Liver (tissue), 9 donors: ENCODE measurements around the gene BAHCC1. TPM values are rescaled to one million over a fixed set of nuclear protein-coding genes. Genes with fewer than 3 reads are reported as not detected.

ENCODE experiments used
- DNase-seq: peaks from one replicate; pipeline ENCODE4 v3.0.0-alpha.2; 2017; ENCODE audit warnings: low spot score
- H3K27ac ChIP-seq, 2 donors: one replicate each; pipeline ENCODE4 v1.7.0; 2013; ENCODE audit warnings: inconsistent platforms in 2 of 2, low read length in 2 of 2, control low read depth in 1 of 2, low read depth in 1 of 2, mild to moderate bottlenecking in 1 of 2
- H3K27me3 ChIP-seq, 4 donors: one replicate each; pipeline versions ENCODE4 v1.6.1 to v1.7.0; 2013; ENCODE audit warnings: low read length in 3 of 4, inconsistent platforms in 1 of 4, mild to moderate bottlenecking in 1 of 4, moderate library complexity in 1 of 4; ENCODE audit not compliant: control insufficient read depth in 4 of 4, insufficient read depth in 4 of 4
- H3K36me3 ChIP-seq, 4 donors: one replicate each; pipeline versions ENCODE4 v1.6.1 to v1.7.0; 2013; ENCODE audit warnings: low read length in 3 of 4, mild to moderate bottlenecking in 3 of 4, low read depth in 1 of 4, moderate library complexity in 1 of 4; ENCODE audit not compliant: control insufficient read depth in 4 of 4, insufficient read depth in 3 of 4
- H3K4me1 ChIP-seq, 4 donors: one replicate each; pipeline versions ENCODE4 v1.6.1 to v1.7.0; 2013; ENCODE audit warnings: low read length in 3 of 4, mild to moderate bottlenecking in 3 of 4, moderate library complexity in 1 of 4; ENCODE audit not compliant: control insufficient read depth in 4 of 4, insufficient read depth in 4 of 4
- H3K4me3 ChIP-seq, 3 donors: one replicate each; pipeline versions ENCODE4 v1.6.1 to v1.7.0; 2013; ENCODE audit warnings: low read length in 3 of 3, control low read depth in 1 of 3, low read depth in 1 of 3, mild to moderate bottlenecking in 1 of 3
- H3K9ac ChIP-seq, 2 donors: one replicate each; pipeline ENCODE4 v1.7.0; 2013; ENCODE audit warnings: low read length in 2 of 2, mild to moderate bottlenecking in 2 of 2, moderate library complexity in 2 of 2, control low read depth in 1 of 2, low read depth in 1 of 2
- H3K9me3 ChIP-seq, 4 donors: one replicate each; pipeline versions ENCODE4 v1.6.1 to v1.7.0; 2013; ENCODE audit warnings: low read length in 3 of 4; ENCODE audit not compliant: control insufficient read depth in 4 of 4
- EGR1 ChIP-seq, 2 donors: IDR thresholded peaks; 2 replicates each; pipeline ENCODE4 v1.6.1; 2016 to 2018; ENCODE audit warnings: antibody characterized with exemption in 2 of 2, low read depth in 2 of 2
- FOXA1 ChIP-seq: IDR thresholded peaks from 2 replicates; pipeline ENCODE4 v1.6.1; 2016; ENCODE audit warnings: antibody characterized with exemption
- FOXA2 ChIP-seq: IDR thresholded peaks from 2 replicates; pipeline ENCODE4 v1.6.1; 2016; ENCODE audit warnings: antibody characterized with exemption
- GABPA ChIP-seq, 2 donors: IDR thresholded peaks in 1 of 2; conservative IDR thresholded peaks in 1 of 2; 2 replicates each; pipeline ENCODE4 v1.6.1; 2016; ENCODE audit warnings: antibody characterized with exemption in 2 of 2, mild to moderate bottlenecking in 1 of 2, moderate library complexity in 1 of 2
- HNF4A ChIP-seq, 2 donors: conservative IDR thresholded peaks; 2 replicates each; pipeline ENCODE4 v1.6.1; 2016; ENCODE audit warnings: antibody characterized with exemption in 2 of 2, mild to moderate bottlenecking in 2 of 2
- HNF4G ChIP-seq: IDR thresholded peaks from 2 replicates; pipeline ENCODE4 v1.6.1; 2016; ENCODE audit warnings: antibody characterized with exemption
- JUND ChIP-seq, 2 donors: IDR thresholded peaks; 2 replicates each; pipeline ENCODE4 v1.6.1; 2016; ENCODE audit warnings: antibody characterized with exemption in 2 of 2
- NR2F2 ChIP-seq: IDR thresholded peaks from 2 replicates; pipeline ENCODE4 v1.6.1; 2016; ENCODE audit warnings: antibody characterized with exemption
- RAD21 ChIP-seq, 2 donors: IDR thresholded peaks; 2 replicates each; pipeline ENCODE4 v1.6.1; 2016; ENCODE audit warnings: antibody characterized with exemption in 2 of 2, mild to moderate bottlenecking in 2 of 2
- RXRA ChIP-seq, 2 donors: IDR thresholded peaks; 2 replicates each; pipeline ENCODE4 v1.6.1; 2017 to 2018; ENCODE audit warnings: antibody characterized with exemption in 2 of 2, mild to moderate bottlenecking in 1 of 2
- SP1 ChIP-seq: IDR thresholded peaks from 2 replicates; pipeline ENCODE4 v1.6.1; 2018; ENCODE audit warnings: antibody characterized with exemption, mild to moderate bottlenecking
- TAF1 ChIP-seq: conservative IDR thresholded peaks from 2 replicates; pipeline ENCODE4 v1.6.1; 2016; ENCODE audit warnings: antibody characterized with exemption, mild to moderate bottlenecking
- YY1 ChIP-seq: IDR thresholded peaks from 2 replicates; pipeline ENCODE4 v1.6.1; 2016; ENCODE audit warnings: antibody characterized with exemption, mild to moderate bottlenecking
- WGBS: extraction: QIAGEN DNeasy Blood & Tissue Kit; methylation state at CpG from one replicate; pipeline ENCODE4 v1.1.7; 2013; 5-methylcytosine and 5-hydroxymethylcytosine counted together
- polyA plus RNA-seq, 2 donors: library from polyadenylated mRNA; stranded (reverse) in 1 of 2; unstranded in 1 of 2; fragments of 200-250 nt in 1 of 2; fragments of >200 nt in 1 of 2; fragmentation: Nextera tagmentation in 1 of 2; extraction: Ambion mirVana in 1 of 2; gene quantifications; one replicate each; pipeline versions ENCODE4 v1.2.1 to v1.2.3, GENCODE V29; 2013 to 2015
- total RNA-seq, 2 donors: library from RNA; depleted of rRNA; stranded (reverse); fragments of >200 nt; gene quantifications; one replicate each; pipeline ENCODE4 v1.2.3, GENCODE V29; 2014
- TF ChIP-seq, protein P1 (sequence below): fragments of 150-350 bp; IDR thresholded peaks from 2 replicates; pipeline ENCODE4 v1.5.1; 2017; ENCODE audit warnings: improper control_type of control experiment, low read depth, low read length; ENCODE audit not compliant: missing input control
- TF ChIP-seq, protein P2 (sequence below): IDR thresholded peaks from 2 replicates; pipeline ENCODE4 v1.6.1; 2016; ENCODE audit warnings: antibody characterized with exemption
- TF ChIP-seq, protein P3 (sequence below): IDR thresholded peaks from 2 replicates; pipeline ENCODE4 v1.6.1; 2016; ENCODE audit warnings: antibody characterized with exemption, mild to moderate bottlenecking
- TF ChIP-seq, protein P4 (sequence below): IDR thresholded peaks from 2 replicates; pipeline ENCODE4 v1.6.1; 2016; ENCODE audit warnings: antibody characterized with exemption
- TF ChIP-seq, protein P5 (sequence below): IDR thresholded peaks from 2 replicates; pipeline ENCODE4 v1.6.1; 2016; ENCODE audit warnings: antibody characterized with exemption
- donor health status: healthy.
- donor health status: healthy.
- donor health status: healthy.
- donor health status: healthy.
- donor health status: healthy.

BAHCC1 gene
- total and polyA plus RNA-seq, 4 donors = 0.76 to 3.9 (median 2.5) TPM

DNA sequence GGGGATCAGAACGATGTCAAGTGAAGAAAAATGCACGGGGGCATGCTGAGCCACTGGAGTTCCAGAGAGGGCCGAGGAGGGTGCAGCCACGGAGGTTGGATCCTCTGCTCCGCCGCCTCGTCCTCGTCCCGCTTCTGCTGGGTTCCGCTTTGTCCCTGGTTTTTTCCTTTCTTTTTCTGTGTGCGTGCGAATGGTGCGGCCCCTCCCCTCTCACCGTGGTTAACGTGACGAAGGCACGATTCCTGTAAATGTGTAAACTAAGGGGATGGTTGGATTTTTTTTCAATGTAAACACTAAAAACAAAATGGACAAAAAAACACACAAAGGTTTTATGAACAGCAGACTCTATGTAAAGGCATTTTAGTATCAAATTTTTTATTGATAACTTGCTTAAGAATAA is 70.7 kb downstream of the BAHCC1 start:
- Histone ChIP-seq H3K4me3 (no peak overlapping the region), H3K36me3 (peaks cover 0 to 12% (median under 1%) of the 10 kb centered on the region in 4 donors), H3K9ac (no peak overlapping the region), H3K27me3 (no peaks in the 10 kb centered on the region), H3K4me1 (no peaks in the 10 kb centered on the region), H3K9me3 (no peaks in the 10 kb centered on the region), H3K27ac (no peak overlapping the region)
- no peak for DNase-seq
- WGBS = 95% methylated on average over 17 of the region's 17 CpGs
- TF ChIP-seq HNF4A (conservative IDR thresholded peaks at IDR 0.05) (no peak), HNF4G (no peak), YY1 (no peak), NR2F2 (no peak)
- TF ChIP-seq, protein P1, sequence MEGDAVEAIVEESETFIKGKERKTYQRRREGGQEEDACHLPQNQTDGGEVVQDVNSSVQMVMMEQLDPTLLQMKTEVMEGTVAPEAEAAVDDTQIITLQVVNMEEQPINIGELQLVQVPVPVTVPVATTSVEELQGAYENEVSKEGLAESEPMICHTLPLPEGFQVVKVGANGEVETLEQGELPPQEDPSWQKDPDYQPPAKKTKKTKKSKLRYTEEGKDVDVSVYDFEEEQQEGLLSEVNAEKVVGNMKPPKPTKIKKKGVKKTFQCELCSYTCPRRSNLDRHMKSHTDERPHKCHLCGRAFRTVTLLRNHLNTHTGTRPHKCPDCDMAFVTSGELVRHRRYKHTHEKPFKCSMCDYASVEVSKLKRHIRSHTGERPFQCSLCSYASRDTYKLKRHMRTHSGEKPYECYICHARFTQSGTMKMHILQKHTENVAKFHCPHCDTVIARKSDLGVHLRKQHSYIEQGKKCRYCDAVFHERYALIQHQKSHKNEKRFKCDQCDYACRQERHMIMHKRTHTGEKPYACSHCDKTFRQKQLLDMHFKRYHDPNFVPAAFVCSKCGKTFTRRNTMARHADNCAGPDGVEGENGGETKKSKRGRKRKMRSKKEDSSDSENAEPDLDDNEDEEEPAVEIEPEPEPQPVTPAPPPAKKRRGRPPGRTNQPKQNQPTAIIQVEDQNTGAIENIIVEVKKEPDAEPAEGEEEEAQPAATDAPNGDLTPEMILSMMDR = no peak
- TF ChIP-seq, protein P2, sequence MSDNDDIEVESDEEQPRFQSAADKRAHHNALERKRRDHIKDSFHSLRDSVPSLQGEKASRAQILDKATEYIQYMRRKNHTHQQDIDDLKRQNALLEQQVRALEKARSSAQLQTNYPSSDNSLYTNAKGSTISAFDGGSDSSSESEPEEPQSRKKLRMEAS = no peak

DNA sequence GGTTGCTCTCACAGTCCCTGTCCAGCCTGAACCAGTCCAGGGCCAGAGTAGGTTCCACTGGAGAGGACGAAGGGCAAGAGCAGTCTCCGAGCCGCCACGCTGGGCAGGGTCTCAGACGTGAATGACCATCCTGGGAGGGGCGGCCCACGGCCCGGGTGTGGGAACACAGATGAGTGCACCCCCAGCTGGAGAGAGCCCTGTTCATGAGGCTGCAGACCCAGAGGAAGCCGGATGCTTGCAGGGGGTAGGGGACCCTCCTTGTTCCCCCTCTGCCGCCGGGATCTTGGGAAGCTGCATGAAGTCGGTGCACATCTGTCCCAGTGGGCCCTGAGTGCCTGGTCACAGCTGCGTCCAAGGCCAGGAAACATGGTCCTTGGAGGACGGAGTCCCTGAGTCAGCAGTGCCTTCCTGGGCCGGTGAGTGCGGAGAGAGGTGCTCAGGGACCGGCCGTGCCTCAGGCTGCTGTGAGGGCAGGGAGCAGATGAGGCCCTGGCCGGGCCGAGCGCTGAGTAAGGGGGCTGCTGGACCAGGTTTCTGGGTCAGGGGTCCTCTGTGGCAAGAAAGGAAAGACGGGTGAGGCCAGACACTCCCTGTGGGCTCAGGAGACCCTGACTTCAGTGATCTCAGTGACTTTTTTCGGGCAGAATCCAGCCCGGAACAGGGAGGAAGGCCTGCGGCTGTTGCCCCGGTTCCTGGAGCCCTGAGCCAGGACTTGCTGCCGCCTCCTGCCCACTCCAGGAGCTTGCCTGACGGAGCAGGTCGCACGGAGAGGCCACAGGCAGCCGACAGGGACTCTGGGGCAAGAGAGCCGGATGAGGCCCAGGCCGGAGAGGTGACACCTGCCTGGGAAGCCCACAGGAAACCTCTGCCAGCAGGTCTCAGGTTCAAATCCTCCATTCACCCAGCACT is 71.6 kb downstream of the BAHCC1 start:
- no peak for TF ChIP-seq GABPA (IDR thresholded peaks at IDR 0.05 in 1 of 2, conservative IDR thresholded peaks at IDR 0.05 in 1 of 2)
- TF ChIP-seq HNF4A (conservative IDR thresholded peaks at IDR 0.05) = no peak
- no peak for TF ChIP-seq JUND (IDR thresholded peaks at IDR 0.05)
- TF ChIP-seq FOXA1 = no peak
- no peak for TF ChIP-seq RXRA (IDR thresholded peaks at IDR 0.05)
- TF ChIP-seq NR2F2 = no peak
- TF ChIP-seq SP1 = no peak
- TF ChIP-seq, protein P3, sequence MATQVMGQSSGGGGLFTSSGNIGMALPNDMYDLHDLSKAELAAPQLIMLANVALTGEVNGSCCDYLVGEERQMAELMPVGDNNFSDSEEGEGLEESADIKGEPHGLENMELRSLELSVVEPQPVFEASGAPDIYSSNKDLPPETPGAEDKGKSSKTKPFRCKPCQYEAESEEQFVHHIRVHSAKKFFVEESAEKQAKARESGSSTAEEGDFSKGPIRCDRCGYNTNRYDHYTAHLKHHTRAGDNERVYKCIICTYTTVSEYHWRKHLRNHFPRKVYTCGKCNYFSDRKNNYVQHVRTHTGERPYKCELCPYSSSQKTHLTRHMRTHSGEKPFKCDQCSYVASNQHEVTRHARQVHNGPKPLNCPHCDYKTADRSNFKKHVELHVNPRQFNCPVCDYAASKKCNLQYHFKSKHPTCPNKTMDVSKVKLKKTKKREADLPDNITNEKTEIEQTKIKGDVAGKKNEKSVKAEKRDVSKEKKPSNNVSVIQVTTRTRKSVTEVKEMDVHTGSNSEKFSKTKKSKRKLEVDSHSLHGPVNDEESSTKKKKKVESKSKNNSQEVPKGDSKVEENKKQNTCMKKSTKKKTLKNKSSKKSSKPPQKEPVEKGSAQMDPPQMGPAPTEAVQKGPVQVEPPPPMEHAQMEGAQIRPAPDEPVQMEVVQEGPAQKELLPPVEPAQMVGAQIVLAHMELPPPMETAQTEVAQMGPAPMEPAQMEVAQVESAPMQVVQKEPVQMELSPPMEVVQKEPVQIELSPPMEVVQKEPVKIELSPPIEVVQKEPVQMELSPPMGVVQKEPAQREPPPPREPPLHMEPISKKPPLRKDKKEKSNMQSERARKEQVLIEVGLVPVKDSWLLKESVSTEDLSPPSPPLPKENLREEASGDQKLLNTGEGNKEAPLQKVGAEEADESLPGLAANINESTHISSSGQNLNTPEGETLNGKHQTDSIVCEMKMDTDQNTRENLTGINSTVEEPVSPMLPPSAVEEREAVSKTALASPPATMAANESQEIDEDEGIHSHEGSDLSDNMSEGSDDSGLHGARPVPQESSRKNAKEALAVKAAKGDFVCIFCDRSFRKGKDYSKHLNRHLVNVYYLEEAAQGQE = no peak
- TF ChIP-seq, protein P1 = no peak
- no peak for TF ChIP-seq TAF1
- TF ChIP-seq, protein P4, sequence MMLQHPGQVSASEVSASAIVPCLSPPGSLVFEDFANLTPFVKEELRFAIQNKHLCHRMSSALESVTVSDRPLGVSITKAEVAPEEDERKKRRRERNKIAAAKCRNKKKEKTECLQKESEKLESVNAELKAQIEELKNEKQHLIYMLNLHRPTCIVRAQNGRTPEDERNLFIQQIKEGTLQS = no peak
- TF ChIP-seq RAD21 (IDR thresholded peaks at IDR 0.05) = no peak
- no peak for TF ChIP-seq EGR1 (IDR thresholded peaks at IDR 0.05; ENCODE audit: low read depth in 2 of 2)
- TF ChIP-seq FOXA2 = no peak
- TF ChIP-seq, protein P2 = no peak
- no peak for TF ChIP-seq HNF4G
- no peak for TF ChIP-seq YY1
- TF ChIP-seq, protein P5, sequence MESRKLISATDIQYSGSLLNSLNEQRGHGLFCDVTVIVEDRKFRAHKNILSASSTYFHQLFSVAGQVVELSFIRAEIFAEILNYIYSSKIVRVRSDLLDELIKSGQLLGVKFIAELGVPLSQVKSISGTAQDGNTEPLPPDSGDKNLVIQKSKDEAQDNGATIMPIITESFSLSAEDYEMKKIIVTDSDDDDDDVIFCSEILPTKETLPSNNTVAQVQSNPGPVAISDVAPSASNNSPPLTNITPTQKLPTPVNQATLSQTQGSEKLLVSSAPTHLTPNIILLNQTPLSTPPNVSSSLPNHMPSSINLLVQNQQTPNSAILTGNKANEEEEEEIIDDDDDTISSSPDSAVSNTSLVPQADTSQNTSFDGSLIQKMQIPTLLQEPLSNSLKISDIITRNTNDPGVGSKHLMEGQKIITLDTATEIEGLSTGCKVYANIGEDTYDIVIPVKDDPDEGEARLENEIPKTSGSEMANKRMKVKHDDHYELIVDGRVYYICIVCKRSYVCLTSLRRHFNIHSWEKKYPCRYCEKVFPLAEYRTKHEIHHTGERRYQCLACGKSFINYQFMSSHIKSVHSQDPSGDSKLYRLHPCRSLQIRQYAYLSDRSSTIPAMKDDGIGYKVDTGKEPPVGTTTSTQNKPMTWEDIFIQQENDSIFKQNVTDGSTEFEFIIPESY = no peak
- 90% methylated on average over 33 of the region's 33 CpGs for WGBS
- H3K36me3 ChIP-seq = peaks cover 0 to 12% (median 0%) of the 10 kb centered on the region in 4 donors
- H3K4me1 ChIP-seq = no peaks in the 10 kb centered on the region
- H3K27me3 ChIP-seq = no peaks in the 10 kb centered on the region
- H3K27ac ChIP-seq = no peak overlapping the region
- no peaks in the 10 kb centered on the region for H3K9me3 ChIP-seq
- H3K9ac ChIP-seq = no peak overlapping the region
- no peak overlapping the region for H3K4me3 ChIP-seq
- no peak for DNase-seq
